Mammary epithelial cell (primary cell): ENCODE measurements around the gene ERVMER34-1.

Experiments used
- CTCF ChIP-seq, 2 donors: IDR thresholded peaks in 1 of 2; conservative IDR thresholded peaks in 1 of 2; 2 replicates each; pipeline ENCODE4 v1.5.1; 2011 to 2012; ENCODE audit warnings: inconsistent platforms in 2 of 2, low read length in 2 of 2, mild to moderate bottlenecking in 2 of 2, control low read depth in 1 of 2, low read depth in 1 of 2; ENCODE audit not compliant: insufficient read depth in 1 of 2; ENCODE audit errors: extremely low read depth in 1 of 2
- EZH2 ChIP-seq: IDR thresholded peaks from 2 replicates; pipeline ENCODE4 v1.6.1; 2012; ENCODE audit warnings: low read length, inconsistent platforms, borderline replicate concordance

- TF ChIP-seq EZH2 (no peak), CTCF (conservative IDR thresholded peaks at IDR 0.05 in 1 of 2, IDR thresholded peaks at IDR 0.05 in 1 of 2; ENCODE audit: extremely low read depth in 1 of 2, insufficient read depth in 1 of 2, low read depth in 1 of 2, low read length in 2 of 2) (no peak)
Observed at GRCh38 chr4:52715914-52716313, 35.3 kb downstream of the ERVMER34-1 start.
